Heart left ventricle (tissue), 13 donors: ENCODE data around the gene POLR2L.

Experiments
- CTCF ChIP-seq, 12 donors: fragments of 200-600 bp; sonication (generic) in 4 of 12; IDR thresholded peaks; one replicate each; pipeline versions ENCODE4 v1.5.0 to v1.8.0; 2018 to 2022; ENCODE audit warnings: antibody characterized with exemption in 12 of 12, mild to moderate bottlenecking in 5 of 12
- POLR2A ChIP-seq, 2 donors: fragments of 450-650 bp; IDR thresholded peaks; one replicate each; pipeline ENCODE4 v1.6.1; 2017; ENCODE audit warnings: antibody characterized with exemption in 2 of 2, mild to moderate bottlenecking in 2 of 2, moderate library complexity in 2 of 2
- donor health status: ischemic (EF 13 %, LVEDD 7.1; RV severe dilation, severe dysfunction).
- donor health status: DM: no; HTN: yes; CAD: no.
- donor health status: DM: no; HTN: no; CAD: no.
- donor health status: ischemic (EF 25% LVEDD 6.9; RV normal size, moderate dysfunction).
- donor health status: ischemic (EF 25% LVEDD 5.7; RV mildly dilated, moderate dysfunction).
- donor health status: ischemic (EF 35%, LVEDD 5.7; RV mildly dilated, moderate dysfunction).
- donor health status: nonischemic (EF 11% LVEDD 7.7; RV severe dilation, severe dysfunction).
- donor health status: DM: yes; HTN: yes; CAD: no.
- donor health status: PGD.
- donor health status: ischemic (EF 29% LVEDD 5.4; RV normal size, mild dysfunction).
- donor health status: nonischemic (EF 23%, LVEDD 6.1; RV moderate dilation, normal function).

- no peak for TF ChIP-seq CTCF (IDR thresholded peaks at IDR 0.05)
- TF ChIP-seq POLR2A (IDR thresholded peaks at IDR 0.05) = no peak
These were observed 6.1 kb downstream of the POLR2L start for GRCh38 chr11:836274-836673.
